ENCODE results near the gene NRARP. TPM values are rescaled to one million over a fixed set of nuclear protein-coding genes. Genes with fewer than 3 reads are reported as not detected.

NRARP gene
- total RNA-seq, 2 experiments from 2014 or later, result 0.71 to 0.75 TPM

GRCh38 chr9:137295238-137295811 lies 6.7 kb downstream of the NRARP start:
- CTCF ChIA-PET, result no interaction called here
- no peak overlapping the region for H3K27ac Mint-ChIP-seq
- H3K36me3 Mint-ChIP-seq (ENCODE audit: low read depth), result no peaks in the 10 kb centered on the region
- H3K27me3 Mint-ChIP-seq, result peaks cover 45% of the 10 kb centered on the region
- peak; percentile 51 for DNase-seq
- H3K4me1 Mint-ChIP-seq, result peaks cover 10% of the 10 kb centered on the region
- no peak overlapping the region for H3K4me3 Mint-ChIP-seq
- H3K9me3 Mint-ChIP-seq, result no peaks in the 10 kb centered on the region
- POLR2A ChIA-PET, result no interaction called here

GRCh38 chr9:137294681-137295237 lies 7.3 kb downstream of the NRARP start:
- Mint-ChIP-seq H3K9me3 (no peaks in the 10 kb centered on the region), H3K27ac (no peak overlapping the region), H3K36me3 (ENCODE audit: low read depth) (no peaks in the 10 kb centered on the region), H3K27me3 (peaks cover 41% of the 10 kb centered on the region), H3K4me1 (peaks cover 7% of the 10 kb centered on the region), H3K4me3 (no peak overlapping the region)
- DNase-seq, result no peak
- ChIA-PET POLR2A (interaction anchor here (1.3 kb wide), 1 partner anchor 54 kb away, joined by 3 read pairs; the partner anchor contains the start of gene TUBB4B), CTCF (no interaction called here)

- CTCF ChIA-PET, result interaction anchor here (0.7 kb wide), 1 partner anchor 8 kb away, joined by 3 read pairs; the partner anchor contains the start of gene NRARP
- no peak overlapping the region for H3K4me3 Mint-ChIP-seq
- H3K36me3 Mint-ChIP-seq (ENCODE audit: low read depth), result no peaks in the 10 kb centered on the region
Measured at GRCh38 chr9:137294091-137294680, 7.9 kb downstream of the NRARP start.

GRCh38 chr9:137293482-137294090 lies 8.5 kb downstream of the NRARP start:
- H3K4me1 Mint-ChIP-seq, result peaks cover 7% of the 10 kb centered on the region
- no peaks in the 10 kb centered on the region for H3K36me3 Mint-ChIP-seq (ENCODE audit: low read depth)
- ChIA-PET POLR2A (interaction anchor here (1.3 kb wide), 1 partner anchor 53 kb away, joined by 3 read pairs; the partner anchor contains the start of gene TUBB4B), CTCF (interaction anchor here (0.7 kb wide), 1 partner anchor 8 kb away, joined by 3 read pairs; the partner anchor contains the start of gene NRARP)
- no peak for DNase-seq
- H3K27me3 Mint-ChIP-seq, result peaks cover 33% of the 10 kb centered on the region
- H3K27ac Mint-ChIP-seq, result no peak overlapping the region
- no peak overlapping the region for H3K4me3 Mint-ChIP-seq
- no peaks in the 10 kb centered on the region for H3K9me3 Mint-ChIP-seq

More at GRCh38 chr9:137294091-137294680, 7.9 kb downstream of the NRARP start:
- POLR2A ChIA-PET, result interaction anchor here (1.3 kb wide), 1 partner anchor 53 kb away, joined by 3 read pairs; the partner anchor contains the start of gene TUBB4B
- Mint-ChIP-seq H3K27me3 (peaks cover 37% of the 10 kb centered on the region), H3K27ac (no peak overlapping the region), H3K4me1 (peaks cover 7% of the 10 kb centered on the region), H3K9me3 (no peaks in the 10 kb centered on the region)
- no peak for DNase-seq

GRCh38 chr9:137293094-137293481 lies 9.0 kb downstream of the NRARP start:
- POLR2A ChIA-PET, result no interaction called here
- Mint-ChIP-seq H3K4me1 (peaks cover 7% of the 10 kb centered on the region), H3K9me3 (no peaks in the 10 kb centered on the region), H3K27me3 (peaks cover 28% of the 10 kb centered on the region), H3K36me3 (ENCODE audit: low read depth) (no peaks in the 10 kb centered on the region), H3K27ac (no peak overlapping the region), H3K4me3 (no peak overlapping the region)
- no peak for DNase-seq
- CTCF ChIA-PET, result no interaction called here

GRCh38 chr9:137286975-137287383 lies 15.1 kb downstream of the NRARP start:
- H3K27me3 Mint-ChIP-seq, result peaks cover 4% of the 10 kb centered on the region
- no peak overlapping the region for H3K4me3 Mint-ChIP-seq
- H3K4me1 Mint-ChIP-seq, result peaks cover 8% of the 10 kb centered on the region
- CTCF ChIA-PET, result interaction anchor here (0.7 to 1.7 kb wide), 12 partner anchors 10 to 383 kb away, joined by 3 to 9 read pairs (median 3); partner anchors contain the start of genes NRARP and TOR4A
- H3K9me3 Mint-ChIP-seq, result no peaks in the 10 kb centered on the region
- peak; percentile 50 for DNase-seq
- H3K27ac Mint-ChIP-seq, result no peak overlapping the region
- H3K36me3 Mint-ChIP-seq (ENCODE audit: low read depth), result peaks cover 4% of the 10 kb centered on the region
- POLR2A ChIA-PET, result interaction anchor here (1.2 kb wide), 2 partner anchors 9 to 46 kb away, joined by 4 to 8 read pairs; partner anchors contain the start of genes TOR4A and TUBB4B

- Mint-ChIP-seq H3K27ac (no peak overlapping the region), H3K36me3 (ENCODE audit: low read depth) (peaks cover 7% of the 10 kb centered on the region), H3K4me1 (peaks cover 23% of the 10 kb centered on the region), H3K27me3 (no peaks in the 10 kb centered on the region), H3K9me3 (no peaks in the 10 kb centered on the region), H3K4me3 (no peak overlapping the region)
- ChIA-PET POLR2A (interaction anchor here (0.6 to 1.7 kb wide), 2 partner anchors 41 to 162 kb away, joined by 3 to 5 read pairs; partner anchors contain the start of gene TUBB4B), CTCF (interaction anchor here (0.7 kb wide), 1 partner anchor 214 kb away, joined by 3 read pairs; no protein-coding TSS in a partner anchor)
- DNase-seq, result no peak
Measured at GRCh38 chr9:137281345-137282116, 20.5 kb downstream of the NRARP start.

GRCh38 chr9:137280474-137281344 lies 21.4 kb downstream of the NRARP start:
- no peaks in the 10 kb centered on the region for H3K27me3 Mint-ChIP-seq
- ChIA-PET CTCF (interaction anchor here (0.6 kb wide), 1 partner anchor 160 kb away, joined by 5 read pairs; no protein-coding TSS in a partner anchor), POLR2A (interaction anchor here (1.4 to 1.8 kb wide), 3 partner anchors 25 to 40 kb away, joined by 4 to 5 read pairs (median 5); partner anchors contain the start of genes NELFB and TUBB4B)
- peaks cover 7% of the 10 kb centered on the region for H3K36me3 Mint-ChIP-seq (ENCODE audit: low read depth)
- peak overlapping the region; percentile 24 for H3K4me3 Mint-ChIP-seq
- peaks cover 26% of the 10 kb centered on the region for H3K4me1 Mint-ChIP-seq
- DNase-seq, result no peak
- no peak overlapping the region for H3K27ac Mint-ChIP-seq
- H3K9me3 Mint-ChIP-seq, result no peaks in the 10 kb centered on the region

GRCh38 chr9:137279741-137280473 lies 22.2 kb downstream of the NRARP start:
- ChIA-PET CTCF (interaction anchor here (0.6 kb wide), 1 partner anchor 160 kb away, joined by 5 read pairs; no protein-coding TSS in a partner anchor), POLR2A (interaction anchor here (1.4 to 1.8 kb wide), 2 partner anchors 24 to 39 kb away, joined by 4 to 5 read pairs; partner anchors contain the start of genes NELFB and TUBB4B)
- Mint-ChIP-seq H3K4me3 (peak overlapping the region; percentile 24), H3K4me1 (peaks cover 30% of the 10 kb centered on the region), H3K9me3 (no peaks in the 10 kb centered on the region), H3K27ac (no peak overlapping the region), H3K27me3 (no peaks in the 10 kb centered on the region), H3K36me3 (ENCODE audit: low read depth) (peaks cover 7% of the 10 kb centered on the region)
- DNase-seq, result no peak

GRCh38 chr9:137278721-137279711 lies 23.1 kb downstream of the NRARP start:
- peaks cover 30% of the 10 kb centered on the region for H3K4me1 Mint-ChIP-seq
- no peaks in the 10 kb centered on the region for H3K27me3 Mint-ChIP-seq
- POLR2A ChIA-PET, result interaction anchor here (1.4 to 2.9 kb wide), 3 partner anchors 23 to 38 kb away, joined by 4 to 13 read pairs (median 5); partner anchors contain the start of genes NELFB and TUBB4B
- peak overlapping the region; percentile 10 for H3K4me3 Mint-ChIP-seq
- H3K9me3 Mint-ChIP-seq, result no peaks in the 10 kb centered on the region
- CTCF ChIA-PET, result interaction anchor here (0.6 kb wide), 1 partner anchor 350 kb away, joined by 4 read pairs; no protein-coding TSS in a partner anchor
- H3K27ac Mint-ChIP-seq, result no peak overlapping the region
- peaks cover 7% of the 10 kb centered on the region for H3K36me3 Mint-ChIP-seq (ENCODE audit: low read depth)
- DNase-seq, result no peak

All from activated CD4-positive, alpha-beta memory T cell treated with anti-CD3 and anti-CD28 coated beads, Interleukin-2, amount 10 ng/mL, durations not matched to agents 7 days and 5 days (primary cell).